Sigmoid colon (tissue), 4 donors: ENCODE measurements around the gene NHEJ1.

Source experiments
- CTCF ChIP-seq, 4 experiments: fragments of 450-650 bp in 3 of 4; fragments of 200-600 bp in 1 of 4; IDR thresholded peaks; one replicate each; pipeline ENCODE4 v1.5.1; 2016 to 2019; ENCODE audit warnings: antibody characterized with exemption in 4 of 4, mild to moderate bottlenecking in 3 of 4, moderate library complexity in 2 of 4
- EP300 ChIP-seq, 4 donors: sonication (generic); formaldehyde crosslinking; IDR thresholded peaks; one replicate each; pipeline ENCODE4 v1.6.1; 2017; ENCODE audit warnings: antibody characterized with exemption in 4 of 4
- POLR2A ChIP-seq, 2 donors: fragments of 450-650 bp; IDR thresholded peaks; one replicate each; pipeline ENCODE4 v1.6.1; 2016; ENCODE audit warnings: antibody characterized with exemption in 2 of 2, mild to moderate bottlenecking in 2 of 2, moderate library complexity in 2 of 2

DNA sequence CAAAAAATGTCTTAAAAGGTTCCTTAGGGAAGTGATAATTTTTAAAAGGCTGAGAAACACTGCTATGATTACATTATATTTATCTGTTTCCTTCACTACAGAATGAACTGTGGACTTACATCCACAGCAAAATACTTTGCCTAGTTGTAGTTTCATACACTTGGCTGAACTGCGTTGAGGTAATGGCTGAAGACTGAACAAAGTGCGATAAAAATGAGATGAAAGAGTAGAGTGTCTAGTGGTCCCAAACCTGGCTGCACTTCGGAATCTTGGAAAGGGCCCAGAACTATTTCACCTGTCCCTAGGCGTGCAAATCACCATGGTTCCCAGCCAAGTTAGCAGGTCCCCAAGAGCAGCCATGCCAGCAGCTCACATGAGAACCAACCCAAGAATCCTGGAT is 81.7 kb downstream of the NHEJ1 start:
- TF ChIP-seq POLR2A (IDR thresholded peaks at IDR 0.05) (no peak), CTCF (IDR thresholded peaks at IDR 0.05) (no peak), EP300 (IDR thresholded peaks at IDR 0.05) (no peak)
